Activated T-helper 2 cell treated with anti-CD3 and anti-CD28 coated beads, Interferon-gamma antibody, Interleukin-2, Interleukin-4, amounts not matched to agents 10 μg/mL and 5 μg/mL and 100 μg/mL, durations not matched to agents 14 hours and 24 hours and 36 hours (primary cell): ENCODE measurements around the gene TMEM258. TPM values are rescaled to one million over a fixed set of nuclear protein-coding genes. Genes with fewer than 3 reads are reported as not detected.
A peak's percentile ranks its signal among the peaks of the same experiment; 100 is the strongest.

ENCODE experiments used
- DNase-seq: peaks from one replicate; pipeline ENCODE4 v3.0.0; 2021; ENCODE audit warnings: low spot score
- H3K27ac Mint-ChIP-seq: one replicate; pipeline ENCODE4 v1.8.0; 2021; ENCODE audit warnings: mixed read lengths
- H3K27me3 Mint-ChIP-seq: one replicate; pipeline ENCODE4 v1.8.0; 2021; ENCODE audit warnings: low read depth, mixed read lengths
- H3K36me3 Mint-ChIP-seq: one replicate; pipeline ENCODE4 v1.8.0; 2021; ENCODE audit warnings: low read depth, mixed read lengths
- H3K4me1 Mint-ChIP-seq: one replicate; pipeline ENCODE4 v1.8.0; 2021; ENCODE audit warnings: low read depth, mixed read lengths
- H3K4me3 Mint-ChIP-seq: one replicate; pipeline ENCODE4 v1.8.0; 2021; ENCODE audit warnings: low read depth, mild to moderate bottlenecking, moderate library complexity, mixed read lengths
- H3K9me3 Mint-ChIP-seq: one replicate; pipeline ENCODE4 v1.8.0; 2021; ENCODE audit warnings: mixed read lengths
- intact Hi-C: fragments of 100-400 bp; cut with micrococcal nuclease; formaldehyde crosslinking; loops from one replicate; pipeline ENCODE4 v1.15.1; 2023
- total RNA-seq: library from RNA; stranded (reverse); gene quantifications from 2 replicates; pipeline ENCODE4 v1.2.3, GENCODE V29; 2022

The TMEM258 gene
- total RNA-seq, 1 donor from 2014 or later, result 187 TPM

DNA sequence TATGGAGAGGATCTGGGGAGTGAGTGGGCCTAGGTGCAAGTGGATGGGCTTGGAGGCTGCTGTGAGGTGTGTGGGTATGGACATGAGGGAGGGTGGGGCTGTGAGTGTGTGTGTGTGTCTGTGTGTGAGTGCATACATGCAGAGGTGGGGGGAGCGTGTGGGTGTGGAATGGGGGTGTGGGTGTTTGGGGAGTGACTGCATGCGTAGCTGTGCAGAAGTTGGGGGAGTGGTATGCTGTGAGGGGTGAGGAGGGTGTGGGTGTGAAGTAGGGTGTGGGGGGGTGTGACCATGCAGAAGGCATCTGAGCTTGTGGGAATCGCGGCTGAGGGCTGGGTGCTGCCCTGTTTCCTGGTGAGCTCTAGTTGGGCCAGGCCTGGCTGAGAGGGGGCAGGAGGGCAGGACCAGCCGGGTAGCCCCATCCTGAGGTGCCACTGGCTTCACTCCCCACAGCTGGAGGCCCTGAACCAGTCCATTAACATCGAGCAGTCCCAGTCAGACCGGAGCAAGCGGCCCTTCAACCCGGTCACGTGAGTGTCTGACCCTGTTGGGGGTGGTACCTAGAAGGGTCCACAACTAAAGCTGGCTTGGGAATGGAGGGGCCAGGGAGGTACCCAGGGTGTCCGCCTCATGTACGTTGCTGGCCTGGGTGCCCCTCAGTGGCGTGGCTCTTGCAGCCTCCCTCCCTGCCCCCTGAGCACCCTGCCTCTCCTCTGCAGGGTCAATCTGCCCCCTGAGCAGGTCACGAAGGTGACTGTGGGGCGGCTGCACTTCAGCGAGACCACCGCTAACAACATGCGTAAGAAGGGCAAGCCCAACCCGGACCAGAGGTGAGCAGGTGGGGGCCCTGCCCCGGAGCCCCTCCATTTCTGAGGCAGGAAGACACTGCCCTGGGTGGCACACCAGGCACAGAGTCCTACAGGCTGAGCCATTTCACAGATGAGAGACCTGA lies 16.5 kb downstream of the TMEM258 start:
- H3K9me3 Mint-ChIP-seq, result no peaks in the 10 kb centered on the region
- no peak overlapping the region for H3K27ac Mint-ChIP-seq
- H3K4me1 Mint-ChIP-seq, result peaks cover 13% of the 10 kb centered on the region
- no peak for DNase-seq
- no peaks in the 10 kb centered on the region for H3K36me3 Mint-ChIP-seq
- no peak overlapping the region for H3K4me3 Mint-ChIP-seq
- intact Hi-C loops, result loop anchor here (2.0 kb wide), 1 partner anchor 25 kb away; no protein-coding TSS in a partner anchor
- H3K27me3 Mint-ChIP-seq, result no peaks in the 10 kb centered on the region

DNA sequence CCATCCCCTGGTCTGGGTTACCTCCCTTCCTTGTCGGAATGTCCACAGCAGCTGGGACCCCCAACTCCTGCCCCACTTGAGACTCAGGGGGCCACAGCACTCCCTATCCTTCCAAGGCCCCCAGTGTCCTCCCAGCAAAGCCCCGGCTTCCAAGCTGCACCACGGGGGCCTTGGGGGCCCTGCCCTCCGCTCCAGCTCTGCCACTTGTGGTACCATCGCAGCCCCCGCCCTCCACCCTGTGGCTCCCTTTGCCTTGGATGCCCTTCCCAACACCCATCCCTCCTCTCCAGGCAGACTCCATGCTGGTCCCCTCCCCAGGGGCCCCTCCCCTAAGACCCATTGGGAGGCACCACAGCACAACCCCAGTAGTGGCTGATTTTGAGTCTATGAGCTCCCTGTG lies 17.3 kb downstream of the TMEM258 start:
- no peak for DNase-seq
- no peaks in the 10 kb centered on the region for H3K9me3 Mint-ChIP-seq
- no peak overlapping the region for H3K27ac Mint-ChIP-seq
- no peak overlapping the region for H3K4me3 Mint-ChIP-seq
- no peaks in the 10 kb centered on the region for H3K27me3 Mint-ChIP-seq
- intact Hi-C loops, result no loop called here
- H3K36me3 Mint-ChIP-seq, result no peaks in the 10 kb centered on the region
- peaks cover 13% of the 10 kb centered on the region for H3K4me1 Mint-ChIP-seq

GRCh38 chr11:61774411-61774810 lies 18.0 kb downstream of the TMEM258 start:
- Mint-ChIP-seq H3K4me3 (no peak overlapping the region), H3K36me3 (no peaks in the 10 kb centered on the region)

DNA sequence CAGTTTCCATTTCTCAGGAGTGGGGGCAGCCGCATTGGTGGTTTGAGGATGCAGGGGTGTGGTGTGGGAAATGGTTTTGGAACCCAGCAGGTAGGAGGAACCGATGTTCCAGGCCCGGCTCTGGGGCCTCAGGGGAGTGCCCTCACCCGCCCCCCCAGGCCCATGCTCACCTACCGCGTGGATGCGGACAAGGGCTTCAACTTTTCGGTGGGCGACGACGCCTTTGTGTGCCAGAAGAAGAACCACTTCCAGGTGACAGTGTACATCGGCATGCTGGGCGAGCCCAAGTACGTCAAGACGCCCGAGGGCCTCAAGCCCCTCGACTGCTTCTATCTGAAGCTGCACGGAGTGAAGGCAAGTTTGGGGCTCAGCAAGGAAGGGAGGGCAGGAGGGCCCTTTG lies 18.6 kb downstream of the TMEM258 start:
- Mint-ChIP-seq H3K4me3 (no peak overlapping the region), H3K9me3 (no peaks in the 10 kb centered on the region), H3K27me3 (no peaks in the 10 kb centered on the region), H3K27ac (no peak overlapping the region), H3K36me3 (no peaks in the 10 kb centered on the region), H3K4me1 (peaks cover 13% of the 10 kb centered on the region)
- DNase-seq, result no peak
- intact Hi-C loops, result no loop called here

More at GRCh38 chr11:61774411-61774810, 18.0 kb downstream of the TMEM258 start:
- Mint-ChIP-seq H3K27me3 (no peaks in the 10 kb centered on the region), H3K27ac (no peak overlapping the region), H3K9me3 (no peaks in the 10 kb centered on the region), H3K4me1 (peaks cover 13% of the 10 kb centered on the region)
- intact Hi-C loops, result no loop called here
- no peak for DNase-seq

- Mint-ChIP-seq H3K27ac (no peak overlapping the region), H3K9me3 (no peaks in the 10 kb centered on the region), H3K36me3 (no peaks in the 10 kb centered on the region), H3K4me3 (no peak overlapping the region), H3K27me3 (no peaks in the 10 kb centered on the region), H3K4me1 (peaks cover 13% of the 10 kb centered on the region)
- no peak for DNase-seq
- intact Hi-C loops, result no loop called here
These were observed 19.0 kb downstream of the TMEM258 start for GRCh38 chr11:61773356-61773755.

DNA sequence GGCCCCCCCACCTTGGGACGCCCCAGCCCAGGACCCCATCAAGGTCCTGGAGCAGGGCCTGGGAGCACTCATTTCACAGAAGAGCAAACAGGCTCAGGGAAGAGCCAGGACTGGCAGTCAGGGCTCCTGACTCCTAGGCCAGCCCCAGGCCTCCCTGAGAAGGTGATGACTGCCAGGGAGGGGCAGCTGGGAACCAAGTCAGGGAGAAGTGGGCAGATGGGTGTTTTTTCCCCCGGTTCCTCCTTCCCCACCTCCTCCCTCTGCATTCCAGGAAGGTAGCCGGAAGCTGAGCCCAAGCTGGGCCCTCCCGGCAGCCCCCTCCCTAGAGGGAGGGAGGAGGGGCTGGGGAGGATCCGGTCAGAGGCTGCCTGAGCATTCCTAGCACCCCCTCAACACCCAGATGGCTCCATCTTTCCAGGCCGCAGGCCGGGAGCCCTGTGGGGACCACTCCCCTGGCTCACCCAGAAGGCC lies 20.4 kb downstream of the TMEM258 start:
- Mint-ChIP-seq H3K4me3 (no peak overlapping the region), H3K36me3 (no peaks in the 10 kb centered on the region), H3K9me3 (no peaks in the 10 kb centered on the region), H3K4me1 (peaks cover 5% of the 10 kb centered on the region), H3K27ac (no peak overlapping the region), H3K27me3 (no peaks in the 10 kb centered on the region)
- DNase-seq, result no peak
- intact Hi-C loops, result no loop called here

DNA sequence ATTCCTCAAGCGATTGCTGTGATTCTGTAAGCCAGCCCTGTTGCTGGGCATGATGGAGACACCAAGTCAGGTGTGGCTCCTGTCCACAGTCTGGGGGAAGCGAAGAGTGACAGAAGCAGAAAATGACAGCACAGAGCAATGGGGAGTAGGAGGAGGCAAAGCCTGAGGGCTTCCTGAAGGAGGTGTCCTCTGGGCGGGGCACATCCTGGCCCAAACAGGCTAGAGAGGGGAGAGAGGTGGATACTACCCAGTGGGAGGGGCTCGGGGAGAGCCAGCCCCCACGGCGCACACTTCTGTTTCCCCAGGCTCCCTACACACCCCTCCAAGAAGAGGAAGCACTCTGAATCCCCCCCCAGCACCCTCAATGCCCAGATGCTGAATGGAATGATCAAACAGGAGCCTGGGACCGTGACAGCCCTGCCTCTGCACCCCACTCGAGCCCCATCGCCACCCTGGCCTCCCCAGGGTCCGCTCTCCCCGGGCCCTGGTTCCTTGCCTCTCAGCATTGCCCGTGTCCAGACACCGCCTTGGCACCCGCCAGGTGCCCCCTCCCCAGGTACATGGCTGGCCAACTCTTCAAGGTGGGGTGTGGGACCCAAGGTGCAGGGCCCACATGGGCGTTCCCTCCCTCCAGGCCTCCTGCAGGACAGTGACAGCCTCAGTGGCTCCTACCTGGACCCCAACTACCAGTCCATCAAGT lies 21.1 kb downstream of the TMEM258 start:
- Mint-ChIP-seq H3K27me3 (no peaks in the 10 kb centered on the region), H3K27ac (peak overlapping the region; percentile 60), H3K4me3 (no peak overlapping the region), H3K9me3 (no peaks in the 10 kb centered on the region), H3K36me3 (no peaks in the 10 kb centered on the region), H3K4me1 (no peaks in the 10 kb centered on the region)
- intact Hi-C loops, result no loop called here
- no peak for DNase-seq

- H3K27ac Mint-ChIP-seq, result no peak overlapping the region
- intact Hi-C loops, result no loop called here
- H3K36me3 Mint-ChIP-seq, result no peaks in the 10 kb centered on the region
- no peaks in the 10 kb centered on the region for H3K9me3 Mint-ChIP-seq
- H3K4me1 Mint-ChIP-seq, result no peaks in the 10 kb centered on the region
- H3K27me3 Mint-ChIP-seq, result no peaks in the 10 kb centered on the region
- DNase-seq, result no peak
- no peak overlapping the region for H3K4me3 Mint-ChIP-seq
These were observed 22.3 kb downstream of the TMEM258 start for GRCh38 chr11:61769946-61770683.

GRCh38 chr11:61769169-61769920 lies 23.1 kb downstream of the TMEM258 start:
- H3K27ac Mint-ChIP-seq, result no peak overlapping the region
- no peaks in the 10 kb centered on the region for H3K36me3 Mint-ChIP-seq

DNA sequence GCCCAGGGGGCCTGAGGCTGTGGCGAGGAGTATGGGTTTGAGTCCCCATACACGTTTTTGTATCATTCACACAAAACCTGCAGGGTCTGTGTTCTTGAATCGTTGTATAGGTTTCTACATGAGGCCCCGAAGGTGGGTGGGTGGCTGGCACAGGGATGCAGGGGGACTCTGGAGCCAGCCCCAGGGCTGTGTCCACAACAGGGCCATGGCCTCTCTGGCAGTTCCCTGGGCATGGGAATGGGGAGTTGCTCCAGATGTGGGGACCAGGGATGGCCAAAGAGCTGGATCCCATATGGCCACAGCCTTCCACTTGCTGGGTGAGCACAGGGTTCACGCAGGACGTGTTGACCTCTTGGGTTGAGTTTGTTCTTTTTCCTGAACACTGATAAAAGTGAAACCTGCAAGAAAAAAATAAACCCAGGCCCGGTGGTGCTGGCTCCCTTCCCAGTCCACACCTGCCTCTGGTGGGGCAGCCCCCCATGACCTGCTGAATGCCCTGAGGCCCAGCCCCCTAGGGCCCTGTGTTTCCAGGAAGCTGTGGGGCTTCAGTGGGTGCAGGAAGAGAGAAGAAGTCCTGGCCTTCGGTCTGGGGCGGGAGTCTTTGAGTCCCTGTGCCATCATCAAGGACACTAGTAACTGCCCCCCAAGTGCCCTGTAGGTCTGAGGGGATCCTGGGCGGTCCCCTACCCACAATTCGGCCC lies 23.9 kb downstream of the TMEM258 start:
- Mint-ChIP-seq H3K27me3 (no peaks in the 10 kb centered on the region), H3K4me1 (no peaks in the 10 kb centered on the region), H3K36me3 (no peaks in the 10 kb centered on the region), H3K27ac (no peak overlapping the region), H3K9me3 (no peaks in the 10 kb centered on the region), H3K4me3 (no peak overlapping the region)
- intact Hi-C loops, result no loop called here
- no peak for DNase-seq

More at GRCh38 chr11:61769169-61769920, 23.1 kb downstream of the TMEM258 start:
- intact Hi-C loops, result no loop called here
- DNase-seq, result no peak
- Mint-ChIP-seq H3K4me1 (no peaks in the 10 kb centered on the region), H3K9me3 (no peaks in the 10 kb centered on the region), H3K4me3 (no peak overlapping the region), H3K27me3 (no peaks in the 10 kb centered on the region)

DNA sequence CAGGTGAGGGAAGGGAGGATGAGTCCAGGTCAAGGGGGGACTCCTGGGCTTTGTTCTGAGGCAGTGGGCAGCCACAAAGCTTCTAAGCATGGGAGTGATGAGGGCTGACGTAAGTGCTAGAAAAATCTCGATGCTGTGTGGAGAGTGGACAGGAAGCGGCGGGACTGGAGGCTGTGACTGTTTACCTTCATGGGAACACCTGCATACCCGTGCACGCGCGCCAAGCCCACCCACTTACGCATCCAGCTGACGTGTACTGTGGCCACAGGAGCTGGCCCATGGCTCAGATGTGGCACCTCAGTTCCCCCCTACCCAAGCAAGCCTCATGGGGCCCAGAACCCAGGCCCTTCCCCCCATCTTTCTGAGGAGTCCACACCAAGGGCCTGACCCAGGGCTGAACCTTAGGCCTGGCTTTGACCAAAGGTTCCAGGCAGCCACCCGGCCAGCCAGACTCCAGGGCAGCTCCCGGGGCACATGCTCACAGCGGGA lies 26.0 kb downstream of the TMEM258 start:
- intact Hi-C loops, result no loop called here
- no peaks in the 10 kb centered on the region for H3K9me3 Mint-ChIP-seq
- H3K27me3 Mint-ChIP-seq, result no peaks in the 10 kb centered on the region
- H3K4me3 Mint-ChIP-seq, result no peak overlapping the region
- no peaks in the 10 kb centered on the region for H3K36me3 Mint-ChIP-seq
- H3K4me1 Mint-ChIP-seq, result no peaks in the 10 kb centered on the region
- no peak overlapping the region for H3K27ac Mint-ChIP-seq
- DNase-seq, result no peak
